GM18868 (cell line): ENCODE measurements around the gene CEP55.
"Not testable (repeated sequence)": the region's sequence is repeated elsewhere in the genome, so short reads cannot be mapped to it uniquely, and the experiment has no call there.

Experiments
- ATAC-seq: cut with Tn5 transposase; IDR thresholded peaks from one replicate; pipeline ENCODE4 v1.9.1; 2021; ENCODE audit warnings: mild to moderate bottlenecking, moderate library complexity; ENCODE audit not compliant: unreplicated experiment

Gene CEP55

DNA sequence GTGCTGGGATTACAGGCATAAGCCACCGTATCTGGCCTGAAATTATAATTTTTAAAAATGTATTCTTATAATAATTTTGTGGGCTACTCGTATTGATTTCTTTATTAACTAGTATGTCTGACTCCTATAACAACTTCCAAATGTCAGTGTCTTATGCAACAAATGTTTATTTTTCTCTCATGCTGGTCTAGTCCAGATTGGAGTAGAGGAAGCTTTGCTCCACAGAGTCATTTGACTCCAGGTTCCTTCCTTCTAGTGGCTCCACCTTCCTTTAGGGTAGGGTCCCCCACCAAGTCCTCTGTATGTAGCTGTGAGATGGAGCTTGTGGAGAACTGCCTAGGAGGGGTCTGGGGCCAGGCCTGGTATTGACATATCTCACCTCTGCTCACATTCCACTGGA, 8.7 kb downstream of the CEP55 start:
- no peak for ATAC-seq

DNA sequence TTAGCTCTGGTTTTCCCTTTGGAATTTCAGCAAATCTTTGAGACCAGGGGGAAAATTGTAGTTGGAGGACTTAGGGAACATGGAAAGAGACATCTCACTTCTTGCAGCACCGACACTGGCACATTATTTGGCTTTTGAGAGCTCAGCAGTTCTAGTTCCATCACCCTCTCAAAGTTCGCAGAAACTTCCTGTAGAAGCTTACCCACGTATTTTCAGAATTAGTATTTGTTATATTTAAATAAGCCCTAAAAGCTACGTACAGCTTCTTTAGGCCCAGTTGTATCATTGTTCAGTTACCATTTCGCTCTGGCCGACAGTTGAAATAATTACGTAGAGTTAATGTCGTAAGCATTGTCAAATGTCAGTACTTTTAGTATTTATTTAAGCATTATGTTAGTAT, 13.4 kb downstream of the CEP55 start:
- ATAC-seq: no peak

DNA sequence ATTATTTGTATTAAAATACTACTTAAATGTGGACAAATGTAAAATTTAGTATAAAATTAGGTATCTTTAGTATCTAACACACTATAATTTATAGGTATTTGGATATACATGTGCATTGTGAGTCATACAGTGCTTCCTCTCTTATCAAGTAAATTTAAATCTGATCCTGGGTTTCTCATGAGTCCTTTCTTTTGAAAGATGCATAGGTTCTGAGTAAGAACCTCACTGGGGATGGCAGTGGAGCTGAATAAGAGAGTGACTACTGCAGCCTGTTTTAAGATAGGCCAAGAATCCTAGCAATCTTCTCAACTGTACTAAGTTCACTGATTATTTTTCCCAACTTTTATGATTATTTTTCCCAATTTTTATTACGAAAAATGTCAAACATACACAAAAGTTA, 16.2 kb downstream of the CEP55 start:
- ATAC-seq: no peak

DNA sequence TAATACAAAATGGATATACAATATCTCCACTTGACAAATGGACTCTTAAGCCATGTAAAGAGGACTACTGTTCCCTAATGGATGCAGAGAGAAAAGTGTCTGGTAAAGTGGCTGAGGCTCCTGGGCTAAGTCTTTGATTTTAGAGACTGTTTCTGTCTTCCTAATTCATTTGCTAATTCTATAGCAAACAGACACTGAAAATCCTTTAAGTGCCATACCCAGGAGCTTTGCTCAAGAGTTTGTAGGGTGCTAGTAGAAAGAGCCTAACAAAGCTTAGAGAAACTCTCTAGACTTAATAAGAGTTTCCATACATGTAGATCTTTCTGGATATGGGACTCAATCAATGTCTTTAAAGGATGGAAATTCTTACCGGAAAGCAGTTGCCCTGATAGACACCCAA, 16.7 kb downstream of the CEP55 start:
- no peak for ATAC-seq

GRCh38 chr10:93514521-93514920, 18.1 kb downstream of the CEP55 start:
- ATAC-seq: no peak

- no peak for ATAC-seq
Observed at GRCh38 chr10:93515071-93516005, 18.9 kb downstream of the CEP55 start.

DNA sequence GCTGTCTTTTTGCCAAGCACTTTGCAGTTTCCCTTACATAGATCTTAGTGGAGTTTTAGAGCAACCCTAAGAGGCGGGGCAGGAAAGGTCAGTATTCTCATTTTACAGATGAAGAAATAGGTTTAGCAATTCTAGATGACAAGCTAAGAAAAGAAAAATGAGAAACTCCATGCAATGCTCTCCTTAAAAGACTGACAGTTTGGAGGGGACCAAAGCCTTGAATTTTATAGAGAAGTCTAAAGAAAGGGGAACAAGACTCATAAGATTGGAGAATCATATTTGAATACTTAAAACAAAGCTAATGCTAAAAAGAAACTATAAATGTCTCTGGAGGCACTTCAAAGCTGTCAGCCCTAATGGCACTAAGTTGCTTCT, 19.6 kb downstream of the CEP55 start:
- no peak for ATAC-seq

- ATAC-seq: no peak
Observed at GRCh38 chr10:93518531-93518930, 22.1 kb downstream of the CEP55 start.

DNA sequence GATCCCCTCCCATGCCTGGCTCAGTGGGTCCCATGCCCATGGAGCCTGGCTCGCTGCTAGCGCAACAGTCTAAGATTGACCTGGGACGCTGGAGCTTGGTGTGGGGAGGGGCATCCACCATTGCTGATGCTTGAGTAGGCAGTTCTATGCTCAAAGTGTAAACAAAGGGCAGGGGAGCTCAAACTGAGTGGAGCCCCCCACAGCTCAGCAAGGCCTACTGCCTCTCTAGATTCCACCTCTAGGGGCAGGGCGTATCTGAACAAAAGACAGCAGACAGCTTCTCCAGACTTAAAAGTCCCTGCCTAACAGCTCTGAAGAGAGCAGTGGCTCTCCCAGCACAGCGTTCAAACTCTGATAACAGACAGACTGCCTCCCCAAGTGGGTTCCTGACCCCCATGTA, 38.9 kb downstream of the CEP55 start:
- ATAC-seq: no peak

- ATAC-seq: not testable (repeated sequence)
Observed at GRCh38 chr10:93540871-93541270, 44.5 kb downstream of the CEP55 start.

- ATAC-seq: no peak
Observed at GRCh38 chr10:93541402-93542357, 45.3 kb downstream of the CEP55 start.

DNA sequence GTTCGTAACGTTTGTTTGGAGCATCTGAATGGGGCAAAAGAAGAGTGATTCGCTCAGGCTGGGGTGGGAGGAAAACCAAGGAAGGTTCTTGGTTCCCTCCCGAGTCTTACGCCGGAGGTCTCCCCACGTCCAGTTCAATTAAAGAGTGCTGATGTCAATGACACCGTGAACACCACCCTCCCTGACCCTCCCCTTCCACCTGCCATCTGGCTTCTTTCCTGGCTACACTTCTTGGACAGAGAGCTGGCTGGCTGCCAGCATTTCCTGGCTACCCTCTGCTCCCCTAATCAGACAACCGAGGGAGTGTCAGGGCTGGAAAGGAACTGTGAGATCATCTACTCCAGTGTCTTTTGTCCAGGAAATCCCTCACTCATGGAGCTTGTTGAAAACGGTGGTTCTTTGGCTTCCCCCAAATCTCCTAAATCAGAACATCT, 46.0 kb downstream of the CEP55 start:
- ATAC-seq: no peak

- not testable (repeated sequence) for ATAC-seq
Observed at GRCh38 chr10:93546995-93547394, 50.6 kb downstream of the CEP55 start.

GRCh38 chr10:93547522-93547921, 51.1 kb downstream of the CEP55 start:
- no peak for ATAC-seq

- ATAC-seq: no peak
Observed at GRCh38 chr10:93548376-93549071, 52.1 kb downstream of the CEP55 start.

DNA sequence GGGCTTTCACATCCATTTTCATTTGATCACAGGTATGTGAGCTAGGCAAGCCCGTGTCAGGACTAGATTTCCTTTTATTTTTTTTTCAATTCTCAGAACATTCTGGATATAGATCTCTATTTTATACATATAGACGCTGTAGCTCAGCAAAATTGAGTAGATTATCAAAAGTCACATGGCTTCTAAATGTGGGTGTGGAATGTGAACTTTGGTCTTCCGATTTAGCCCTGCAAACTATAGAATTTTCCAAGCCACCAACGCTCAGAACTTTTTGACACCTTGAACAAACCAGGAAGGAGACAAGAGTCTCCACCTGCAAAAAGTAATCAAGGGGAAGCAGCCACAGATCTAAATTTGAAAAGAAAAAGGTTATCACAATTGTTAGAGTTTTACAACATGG, 54.2 kb downstream of the CEP55 start:
- no peak for ATAC-seq

- ATAC-seq: no peak
Observed at GRCh38 chr10:93552780-93553179, 56.4 kb downstream of the CEP55 start.

DNA sequence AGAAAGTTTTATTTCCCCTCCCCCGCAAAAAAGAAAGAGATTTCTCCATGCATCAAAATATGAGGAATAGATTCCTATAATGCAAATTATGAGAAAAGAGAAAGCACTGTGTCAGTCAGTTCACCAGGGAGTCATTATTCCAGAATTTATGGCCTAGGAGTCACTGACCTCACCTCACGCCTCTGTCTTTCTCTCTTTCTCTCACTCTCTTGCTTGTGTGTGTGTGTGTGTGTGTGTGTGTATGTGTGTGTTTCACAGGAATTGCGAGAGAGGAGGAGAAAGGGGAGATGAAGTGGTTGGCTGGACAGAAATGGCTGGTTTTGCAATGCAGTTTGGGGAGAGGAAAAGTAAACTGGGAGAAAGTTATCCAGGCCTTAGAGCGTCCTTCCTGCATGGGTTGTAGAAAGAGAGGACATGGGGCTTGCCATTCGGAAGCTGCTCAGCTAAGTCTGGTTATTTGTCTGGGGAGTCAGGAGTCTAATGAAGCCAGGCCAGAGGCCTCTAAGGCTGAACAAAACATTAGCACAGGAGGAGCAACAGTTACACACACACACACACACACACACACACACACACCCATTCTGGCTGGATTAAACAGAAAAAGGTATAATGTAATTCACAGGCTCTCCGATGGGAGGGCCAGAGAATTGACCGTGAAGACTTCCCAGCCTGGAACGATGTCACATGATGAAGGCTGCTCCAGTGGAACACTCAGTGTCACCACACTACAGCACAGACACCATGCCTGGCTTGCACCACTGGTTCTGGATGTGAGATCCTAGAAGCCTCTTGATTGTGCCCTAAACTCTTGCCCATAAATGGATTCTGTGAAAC, 57.3 kb downstream of the CEP55 start:
- ATAC-seq: no peak

GRCh38 chr10:93554316-93554663, 57.9 kb downstream of the CEP55 start:
- no peak for ATAC-seq

- no peak for ATAC-seq
Observed at GRCh38 chr10:93554760-93555432, 58.5 kb downstream of the CEP55 start.
